ENCODE data around the gene ANKRD53. TPM values are rescaled to one million over a fixed set of nuclear protein-coding genes. Genes with fewer than 3 reads are reported as not detected.
A peak's percentile ranks its signal among the peaks of the same experiment; 100 is the strongest.
"Not testable (repeated sequence)": the region's sequence is repeated elsewhere in the genome, so short reads cannot be mapped to it uniquely, and the experiment has no call there.

The ANKRD53 gene
- total and polyA plus RNA-seq, 3 experiments from 2014 or later: 0.16 to 0.35 TPM; not detected in 1

DNA sequence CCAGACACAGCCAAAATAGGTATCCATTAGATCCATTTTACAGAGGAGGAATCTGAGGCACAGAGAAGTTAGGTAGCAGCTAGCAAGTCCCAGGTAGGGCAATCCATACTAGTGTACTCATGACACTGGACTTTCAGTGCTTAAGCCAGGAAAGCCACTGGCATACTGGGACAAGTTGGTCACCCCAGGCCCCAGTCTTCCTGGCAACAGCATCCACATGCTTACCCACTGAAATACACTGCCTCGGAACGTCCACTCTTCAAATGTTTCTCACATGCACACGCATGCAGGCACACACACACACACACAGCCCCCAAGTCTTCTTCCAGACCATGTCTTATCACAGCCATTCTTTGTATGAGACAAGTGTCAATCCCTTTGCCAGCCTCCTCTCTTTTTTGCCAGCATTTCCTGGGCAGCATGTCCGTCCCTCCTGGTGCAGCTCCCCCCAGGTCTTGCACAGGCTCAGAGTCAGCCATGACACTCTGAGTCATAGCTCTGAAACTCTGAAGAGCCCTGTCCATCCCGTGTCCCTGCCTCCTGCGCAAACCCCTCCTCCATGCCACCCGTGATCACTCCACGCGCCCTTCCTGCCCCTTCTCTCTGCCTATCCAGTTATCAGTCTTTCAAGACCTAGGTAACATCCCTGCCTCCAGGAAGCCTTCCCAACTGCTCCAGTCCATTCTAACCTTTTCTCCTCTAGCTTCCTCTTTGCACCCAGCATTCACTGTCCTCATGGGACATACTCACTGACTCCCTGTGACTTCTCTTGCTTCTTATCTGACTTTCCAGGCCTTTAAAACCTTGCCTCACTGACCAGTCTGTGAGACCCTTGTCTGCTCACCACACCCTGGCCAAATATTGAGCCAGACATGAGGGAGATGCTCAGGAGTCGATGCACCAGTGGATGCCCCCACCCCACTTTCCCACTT, 27.1 kb downstream of the ANKRD53 start:
- Histone ChIP-seq H3K36me3 (ENCODE audit: insufficient read depth, low read length) (no peaks in the 10 kb centered on the region), H3K9me3 (ENCODE audit: low read length) (no peaks in the 10 kb centered on the region), H3K4me1 (ENCODE audit: insufficient read depth, low read length) (peaks cover 8% of the 10 kb centered on the region), H3K27ac (ENCODE audit: low read depth, low read length) (no peak overlapping the region), H3K27me3 (ENCODE audit: insufficient read depth, low read length, poor library complexity, severe bottlenecking) (no peaks in the 10 kb centered on the region), H3K4me3 (ENCODE audit: low read length) (no peak overlapping the region)
- no peaks in the 10 kb centered on the region for H3K9me3 Mint-ChIP-seq
- peak overlapping the region in 3 of 8 donors; percentile 25 to 59 (median 51) for H3K27ac Mint-ChIP-seq
- peaks cover 8 to 9% (median 8%) of the 10 kb centered on the region in 3 donors for H3K4me1 Mint-ChIP-seq
- POLR2A ChIA-PET: no interaction called here
- H3K27me3 Mint-ChIP-seq: peaks cover 22 to 32% of the 10 kb centered on the region in 2 donors
- no peaks in the 10 kb centered on the region for H3K36me3 Mint-ChIP-seq
- DNase-seq: no peak
- H3K4me3 Mint-ChIP-seq: no peak overlapping the region
- CTCF ChIA-PET: interaction anchor here (1.4 kb wide), 2 partner anchors 21 to 41 kb away, joined by 6 read pairs; no protein-coding TSS in a partner anchor

- H3K27me3 ChIP-seq (ENCODE audit: insufficient read depth, low read length, poor library complexity, severe bottlenecking): no peaks in the 10 kb centered on the region
- H3K36me3 Mint-ChIP-seq: no peaks in the 10 kb centered on the region
- peaks cover 1% of the 10 kb centered on the region for H3K4me1 ChIP-seq (ENCODE audit: insufficient read depth, low read length)
- CTCF ChIA-PET: interaction anchor here (1.4 kb wide), 1 partner anchor 22 kb away, joined by 6 read pairs; no protein-coding TSS in a partner anchor
- H3K27ac Mint-ChIP-seq: no peak overlapping the region
- DNase-seq: no peak
- POLR2A ChIA-PET: interaction anchor here (0.6 kb wide), 1 partner anchor 10 kb away, joined by 5 read pairs; no protein-coding TSS in a partner anchor
- no peak overlapping the region for H3K4me3 Mint-ChIP-seq
- no peaks in the 10 kb centered on the region for H3K36me3 ChIP-seq (ENCODE audit: insufficient read depth, low read length)
- no peak overlapping the region for H3K27ac ChIP-seq (ENCODE audit: low read depth, low read length)
- H3K9me3 Mint-ChIP-seq: no peaks in the 10 kb centered on the region
- peaks cover 27 to 37% of the 10 kb centered on the region in 2 donors for H3K27me3 Mint-ChIP-seq
- H3K4me3 ChIP-seq (ENCODE audit: low read length): no peak overlapping the region
- no peaks in the 10 kb centered on the region for H3K9me3 ChIP-seq (ENCODE audit: low read length)
- peaks cover 0 to under 1% (median under 1%) of the 10 kb centered on the region in 3 donors for H3K4me1 Mint-ChIP-seq
Measured at GRCh38 chr2:71006323-71006722, 27.9 kb downstream of the ANKRD53 start.

GRCh38 chr2:71006955-71007799, 28.7 kb downstream of the ANKRD53 start:
- Histone ChIP-seq H3K4me1 (ENCODE audit: insufficient read depth, low read length) (no peaks in the 10 kb centered on the region), H3K9me3 (ENCODE audit: low read length) (no peaks in the 10 kb centered on the region), H3K36me3 (ENCODE audit: insufficient read depth, low read length) (no peaks in the 10 kb centered on the region), H3K27me3 (ENCODE audit: insufficient read depth, low read length, poor library complexity, severe bottlenecking) (no peaks in the 10 kb centered on the region), H3K4me3 (ENCODE audit: low read length) (no peak overlapping the region), H3K27ac (ENCODE audit: low read depth, low read length) (no peak overlapping the region)
- no peak for DNase-seq
- Mint-ChIP-seq H3K27ac (no peak overlapping the region), H3K9me3 (no peaks in the 10 kb centered on the region), H3K36me3 (no peaks in the 10 kb centered on the region), H3K4me3 (no peak overlapping the region), H3K27me3 (peaks cover 31 to 44% of the 10 kb centered on the region in 2 donors), H3K4me1 (no peaks in the 10 kb centered on the region)
- ChIA-PET POLR2A (no interaction called here), CTCF (interaction anchor here (0.8 kb wide), 1 partner anchor 22 kb away, joined by 4 read pairs; no protein-coding TSS in a partner anchor)

DNA sequence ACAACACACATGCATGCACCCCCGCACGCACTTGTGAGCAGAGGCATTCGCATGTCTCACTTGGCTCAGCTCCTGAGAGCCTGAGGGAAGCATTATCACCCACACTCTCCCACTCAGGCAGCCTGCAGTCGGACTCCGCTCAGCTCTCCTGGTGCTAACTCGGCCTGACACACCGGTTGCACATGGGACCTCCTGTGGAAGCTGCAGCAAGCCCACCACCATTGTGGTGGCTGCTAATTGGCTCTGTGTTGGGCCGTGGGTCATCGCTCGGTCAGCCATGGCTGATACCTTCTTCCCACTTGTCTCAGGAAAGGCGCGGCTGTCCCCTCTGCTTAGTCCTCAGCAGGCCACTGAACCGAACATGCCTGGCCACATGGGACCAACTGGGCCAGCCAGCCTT, 29.9 kb downstream of the ANKRD53 start:
- DNase-seq: no peak
- no peaks in the 10 kb centered on the region for H3K4me1 ChIP-seq (ENCODE audit: insufficient read depth, low read length)
- H3K27ac Mint-ChIP-seq: peak overlapping the region in 1 of 8 donors; percentile 58
- H3K9me3 ChIP-seq (ENCODE audit: low read length): no peaks in the 10 kb centered on the region
- H3K4me3 ChIP-seq (ENCODE audit: low read length): no peak overlapping the region
- ChIA-PET POLR2A (no interaction called here), CTCF (interaction anchor here (0.6 kb wide), 1 partner anchor 799 kb away, joined by 3 read pairs; no protein-coding TSS in a partner anchor)
- no peak overlapping the region for H3K4me3 Mint-ChIP-seq
- peaks cover 4% of the 10 kb centered on the region for H3K27me3 ChIP-seq (ENCODE audit: insufficient read depth, low read length, poor library complexity, severe bottlenecking)
- H3K9me3 Mint-ChIP-seq: no peaks in the 10 kb centered on the region
- peaks cover 31 to 50% of the 10 kb centered on the region in 2 donors for H3K27me3 Mint-ChIP-seq
- no peaks in the 10 kb centered on the region for H3K36me3 Mint-ChIP-seq
- no peaks in the 10 kb centered on the region for H3K36me3 ChIP-seq (ENCODE audit: insufficient read depth, low read length)
- no peaks in the 10 kb centered on the region for H3K4me1 Mint-ChIP-seq
- no peak overlapping the region for H3K27ac ChIP-seq (ENCODE audit: low read depth, low read length)

DNA sequence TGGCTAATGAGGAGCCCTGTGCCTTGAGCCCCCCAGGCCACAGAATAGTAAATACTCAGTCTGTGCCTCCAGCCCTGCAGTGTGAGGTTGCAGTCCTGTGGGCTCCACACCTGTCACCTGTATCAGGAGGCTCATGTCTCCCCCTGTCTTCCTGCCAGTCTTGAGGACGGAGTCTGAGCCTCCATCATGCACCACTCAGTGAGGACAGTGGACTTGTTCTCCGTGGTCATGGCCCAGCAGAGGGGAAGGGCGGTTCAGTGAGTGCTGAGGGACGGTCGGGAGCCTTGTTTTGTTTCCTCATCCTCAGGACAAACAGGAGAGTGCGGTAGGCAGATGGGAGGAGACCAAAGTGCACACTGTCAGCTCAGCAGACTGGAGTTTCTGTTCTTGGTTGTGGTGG, 33.4 kb downstream of the ANKRD53 start:
- H3K27ac Mint-ChIP-seq; H3K9me3 ChIP-seq (ENCODE audit: low read length); POLR2A ChIA-PET; DNase-seq; H3K36me3 ChIP-seq (ENCODE audit: insufficient read depth, low read length); H3K4me1 ChIP-seq (ENCODE audit: insufficient read depth, low read length); H3K4me3 ChIP-seq (ENCODE audit: low read length); CTCF ChIA-PET; H3K27me3 ChIP-seq (ENCODE audit: insufficient read depth, low read length, poor library complexity, severe bottlenecking); H3K9me3 Mint-ChIP-seq; H3K27ac ChIP-seq (ENCODE audit: low read depth, low read length); H3K36me3 Mint-ChIP-seq; H3K4me1 Mint-ChIP-seq; H3K4me3 Mint-ChIP-seq: not testable (repeated sequence)
- H3K27me3 Mint-ChIP-seq: peaks cover 22 to 47% of the 10 kb centered on the region in 2 donors

- ChIA-PET CTCF (no interaction called here), POLR2A (no interaction called here)
- Mint-ChIP-seq H3K27me3 (peaks cover 0 to 19% of the 10 kb centered on the region in 2 donors), H3K9me3 (no peaks in the 10 kb centered on the region), H3K4me1 (peaks cover 6 to 7% (median 6%) of the 10 kb centered on the region in 3 donors), H3K4me3 (no peak overlapping the region), H3K27ac (no peak overlapping the region), H3K36me3 (no peaks in the 10 kb centered on the region)
- no peaks in the 10 kb centered on the region for H3K36me3 ChIP-seq (ENCODE audit: insufficient read depth, low read length)
- no peak overlapping the region for H3K27ac ChIP-seq (ENCODE audit: low read depth, low read length)
- no peak for DNase-seq
- no peaks in the 10 kb centered on the region for H3K9me3 ChIP-seq (ENCODE audit: low read length)
- no peaks in the 10 kb centered on the region for H3K27me3 ChIP-seq (ENCODE audit: insufficient read depth, low read length, poor library complexity, severe bottlenecking)
- H3K4me3 ChIP-seq (ENCODE audit: low read length): no peak overlapping the region
- no peaks in the 10 kb centered on the region for H3K4me1 ChIP-seq (ENCODE audit: insufficient read depth, low read length)
Measured at GRCh38 chr2:71018625-71019024, 40.2 kb downstream of the ANKRD53 start.

DNA sequence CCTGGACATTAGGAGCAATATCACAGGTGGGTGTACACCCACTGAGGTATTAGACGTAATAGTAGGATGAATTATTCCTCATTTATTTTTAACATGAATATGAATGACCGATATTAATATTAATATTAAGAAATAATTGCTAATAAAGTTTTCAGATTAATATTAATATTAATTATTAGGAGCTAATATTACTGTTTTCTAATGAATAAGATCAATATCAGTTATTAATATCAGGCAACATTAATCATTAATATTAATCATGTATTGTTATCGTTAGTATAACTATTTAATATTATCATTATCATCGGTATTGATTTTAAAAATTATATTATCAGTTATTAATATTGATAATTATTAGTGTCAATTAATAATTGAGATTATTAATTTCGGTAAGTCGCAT, 41.6 kb downstream of the ANKRD53 start:
- H3K36me3 Mint-ChIP-seq; H3K4me3 Mint-ChIP-seq; H3K27me3 ChIP-seq (ENCODE audit: insufficient read depth, low read length, poor library complexity, severe bottlenecking); H3K4me1 Mint-ChIP-seq; H3K36me3 ChIP-seq (ENCODE audit: insufficient read depth, low read length); DNase-seq; H3K4me3 ChIP-seq (ENCODE audit: low read length); POLR2A ChIA-PET; H3K9me3 ChIP-seq (ENCODE audit: low read length); H3K27ac Mint-ChIP-seq; H3K4me1 ChIP-seq (ENCODE audit: insufficient read depth, low read length); CTCF ChIA-PET; H3K27ac ChIP-seq (ENCODE audit: low read depth, low read length); H3K9me3 Mint-ChIP-seq: not testable (repeated sequence)
- peaks cover 0 to 15% of the 10 kb centered on the region in 2 donors for H3K27me3 Mint-ChIP-seq

DNA sequence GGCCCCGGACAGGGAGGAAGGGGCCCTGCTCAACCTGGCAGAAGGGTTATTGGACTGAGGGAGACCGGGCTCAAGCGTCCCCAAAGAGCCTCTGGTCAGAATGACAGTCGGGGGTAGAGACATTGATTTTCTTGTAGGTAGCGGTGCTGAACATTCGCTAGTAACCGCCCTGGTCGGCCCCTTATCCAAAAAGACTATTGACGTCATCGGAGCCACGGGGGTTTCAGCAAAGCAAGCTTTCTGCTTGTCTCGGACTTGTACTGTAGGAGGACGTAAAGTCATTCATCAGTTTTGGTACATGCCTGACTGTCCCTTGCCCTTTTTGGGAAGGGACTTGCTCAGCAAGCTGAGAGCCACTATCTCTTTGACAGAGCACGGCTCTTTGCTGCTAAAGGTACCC, 43.0 kb downstream of the ANKRD53 start:
- H3K4me3 Mint-ChIP-seq; DNase-seq; H3K27ac ChIP-seq (ENCODE audit: low read depth, low read length); POLR2A ChIA-PET; H3K27ac Mint-ChIP-seq; H3K9me3 Mint-ChIP-seq; H3K4me1 ChIP-seq (ENCODE audit: insufficient read depth, low read length); H3K27me3 ChIP-seq (ENCODE audit: insufficient read depth, low read length, poor library complexity, severe bottlenecking); H3K36me3 ChIP-seq (ENCODE audit: insufficient read depth, low read length); H3K36me3 Mint-ChIP-seq; H3K4me3 ChIP-seq (ENCODE audit: low read length); H3K4me1 Mint-ChIP-seq; H3K9me3 ChIP-seq (ENCODE audit: low read length): not testable (repeated sequence)
- CTCF ChIA-PET: interaction anchor here (0.6 kb wide), 1 partner anchor 860 kb away, joined by 3 read pairs; no protein-coding TSS in a partner anchor
- peaks cover 5 to 20% of the 10 kb centered on the region in 2 donors for H3K27me3 Mint-ChIP-seq

Data from CD8-positive, alpha-beta memory T cell (primary cell).